GM19099 (cell line): ENCODE results near the gene FBXO31.

Experiments
- POLR2A ChIP-seq: IDR thresholded peaks from 3 replicates; pipeline ENCODE4 v1.6.1; 2011; ENCODE audit warnings: low read depth; ENCODE audit not compliant: insufficient read length; ENCODE audit errors: extremely low read depth

The FBXO31 gene

GRCh38 chr16:87395181-87395842 is 11.7 kb upstream of the FBXO31 start:
- TF ChIP-seq POLR2A, result no peak

DNA sequence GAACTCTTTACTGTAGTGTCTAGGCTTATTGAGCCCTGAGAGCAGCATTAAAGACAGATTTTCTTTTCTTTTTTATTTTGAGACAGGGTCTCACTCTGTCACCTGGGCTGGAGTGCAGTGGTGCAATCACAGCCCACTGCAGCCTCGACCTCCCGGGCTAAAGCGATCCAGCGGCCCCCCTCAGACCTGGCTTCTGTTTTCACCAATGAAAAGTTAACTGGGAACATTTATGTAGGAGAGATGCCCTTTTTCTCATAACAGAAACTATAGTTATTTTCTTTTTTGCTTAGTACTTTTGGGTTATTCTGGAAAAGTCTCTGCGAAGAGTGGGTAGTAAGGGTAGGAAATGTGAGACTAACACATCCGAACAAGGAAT is 10.1 kb upstream of the FBXO31 start:
- TF ChIP-seq POLR2A, result no peak

GRCh38 chr16:87392821-87393679 is 9.5 kb upstream of the FBXO31 start:
- no peak for TF ChIP-seq POLR2A

GRCh38 chr16:87391950-87392820 is 8.6 kb upstream of the FBXO31 start, which contains the start of gene MAP1LC3B:
Gene MAP1LC3B (plus strand): TSS chr16:87392336. CDS start chr16:87392428, 92 bp downstream.
- TF ChIP-seq POLR2A, result peak; percentile 91

DNA sequence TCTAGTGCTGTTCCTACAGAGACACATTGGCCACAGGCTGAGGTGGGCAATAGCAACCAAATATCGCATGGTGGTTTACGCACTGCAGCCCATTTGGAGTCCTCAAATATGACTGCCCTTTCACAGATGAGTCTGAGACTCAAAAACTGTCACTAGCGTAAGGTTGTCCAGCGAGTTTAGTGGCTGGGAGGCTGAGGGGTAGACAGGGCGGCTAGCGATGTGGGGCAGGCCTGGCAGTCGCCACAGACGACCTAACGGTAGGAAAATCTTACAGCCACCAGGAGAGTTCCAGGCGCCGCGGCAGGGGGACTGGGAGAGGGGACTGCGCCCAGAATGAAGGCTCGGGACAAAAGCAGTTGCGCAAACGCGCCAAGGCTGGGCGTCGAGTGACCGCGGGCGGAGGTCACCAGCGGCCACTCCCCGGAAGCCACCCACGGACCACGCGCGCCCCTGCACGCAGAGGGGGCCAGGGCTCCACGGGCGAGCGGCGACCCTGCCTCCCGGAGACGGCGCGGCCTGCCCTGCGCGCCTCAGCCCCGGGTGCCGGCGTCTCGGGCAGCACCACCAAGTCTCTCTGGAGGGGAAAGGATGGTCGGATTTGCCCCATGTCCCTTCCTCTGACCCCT is 7.9 kb upstream of the FBXO31 start:
- TF ChIP-seq POLR2A, result no peak

DNA sequence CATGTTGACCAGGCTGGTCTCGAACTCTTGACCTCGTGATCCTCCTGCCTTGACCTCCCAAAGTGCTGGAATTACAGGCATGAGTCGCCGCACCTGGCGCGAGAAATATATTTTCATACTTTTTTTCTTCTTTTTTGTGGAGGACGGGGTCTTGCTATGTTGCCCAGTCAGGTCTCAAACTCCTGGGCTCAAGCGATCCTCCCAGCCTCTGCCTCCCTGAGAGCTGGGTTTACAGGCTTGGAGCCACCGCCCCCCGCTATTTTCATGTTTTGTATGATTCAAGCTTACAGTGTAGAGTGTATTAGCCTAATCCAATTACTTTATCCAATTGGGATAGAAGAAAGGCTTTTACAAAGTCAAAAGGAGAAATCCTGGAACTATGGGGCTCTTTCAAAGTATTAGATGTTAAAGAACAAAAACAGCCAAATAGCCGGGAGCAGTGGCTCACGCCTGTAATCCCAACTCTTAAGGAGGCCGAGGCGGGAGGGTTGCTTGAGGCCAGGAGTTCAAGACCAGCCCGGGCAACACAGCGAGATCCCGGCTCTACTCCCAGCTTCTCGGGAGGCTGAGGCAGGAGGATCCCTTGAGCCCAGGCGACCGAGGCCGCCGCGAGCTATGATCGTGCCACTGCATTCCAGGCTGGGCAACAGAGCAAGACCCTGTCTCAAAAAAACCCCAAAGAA is 7.2 kb upstream of the FBXO31 start:
- no peak for TF ChIP-seq POLR2A

- no peak for TF ChIP-seq POLR2A
Observed at GRCh38 chr16:87389245-87389644, 5.7 kb upstream of the FBXO31 start.

- TF ChIP-seq POLR2A, result no peak
Observed at GRCh38 chr16:87388818-87389134, 5.2 kb upstream of the FBXO31 start.

DNA sequence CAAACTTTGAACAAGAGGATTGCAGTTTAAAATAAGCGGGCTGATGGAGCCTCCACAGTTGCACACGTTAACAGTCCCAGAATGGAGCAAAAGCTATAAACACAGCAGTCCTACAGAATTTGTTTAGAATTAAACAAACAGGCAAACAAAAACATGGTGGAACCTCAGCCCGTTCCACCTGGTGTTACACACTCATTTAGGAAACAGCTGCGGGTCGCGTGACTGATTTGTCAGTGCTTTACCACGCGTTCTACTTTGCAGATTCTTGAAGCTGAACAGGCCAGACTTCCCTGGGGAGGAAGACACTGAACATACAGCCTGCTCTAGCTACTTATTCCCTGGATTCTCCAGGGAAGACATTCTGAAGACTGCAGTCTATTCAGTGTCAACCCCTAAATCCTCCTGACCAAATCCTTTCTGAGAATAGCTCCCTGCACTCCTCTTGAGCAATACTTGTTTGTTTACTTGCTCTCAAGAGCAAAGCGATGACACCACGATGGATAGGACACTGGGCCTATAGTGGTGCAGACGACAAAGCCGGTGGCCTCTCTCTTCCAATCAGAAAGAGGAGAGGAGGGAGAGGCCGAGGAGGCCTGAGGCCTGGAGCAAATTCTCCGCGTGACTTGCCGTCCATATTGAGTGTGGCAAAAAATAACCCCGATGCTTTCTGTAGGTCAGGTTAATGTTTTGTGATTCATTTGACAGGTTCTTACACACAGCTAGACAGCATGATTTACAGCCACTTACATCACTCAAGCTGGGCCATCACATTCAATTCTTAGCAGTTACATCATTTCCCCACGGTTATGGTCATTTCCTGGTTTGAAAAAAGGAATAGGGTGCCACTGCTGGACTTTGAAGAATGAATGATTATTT is 4.6 kb upstream of the FBXO31 start:
- TF ChIP-seq POLR2A, result peak; percentile 58

DNA sequence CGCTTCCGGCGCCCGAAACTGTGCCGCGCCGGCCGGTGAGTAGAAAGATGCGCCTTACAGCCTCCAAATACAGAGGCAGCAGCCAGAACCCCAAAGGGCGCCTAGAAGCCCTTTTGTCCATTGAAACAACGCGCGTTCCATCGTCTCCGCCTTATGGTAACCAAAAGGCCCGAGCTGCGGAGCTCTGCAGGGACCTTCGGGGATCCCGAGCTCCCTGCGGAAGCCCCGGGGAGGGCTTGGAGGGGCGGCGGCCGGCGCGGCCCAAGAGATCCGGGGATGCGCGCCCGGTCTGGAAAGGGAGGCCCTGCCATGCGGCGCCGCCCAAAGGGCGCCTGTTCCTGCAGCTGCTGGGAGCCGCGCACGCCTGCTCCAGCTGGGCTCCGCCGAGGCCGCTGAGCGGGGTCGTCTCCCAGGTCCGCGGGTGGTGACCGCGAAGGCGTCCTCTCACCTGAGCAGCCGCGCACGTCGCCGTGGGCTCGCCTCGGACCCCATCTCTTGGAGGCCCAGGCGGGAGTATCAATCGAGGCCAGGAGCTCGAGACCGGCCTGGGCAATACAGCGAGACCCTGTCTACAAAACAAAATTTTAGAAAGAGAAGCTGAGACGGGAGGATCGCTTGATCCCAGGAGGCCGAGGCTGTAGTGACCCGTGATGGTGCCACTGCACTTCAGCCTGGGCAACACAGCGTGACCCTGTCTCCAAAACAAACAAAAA is 742 bp upstream of the FBXO31 start:
- no peak for TF ChIP-seq POLR2A

- no peak for TF ChIP-seq POLR2A
Observed at GRCh38 chr16:87382023-87382785, 1.4 kb downstream of the FBXO31 start.

DNA sequence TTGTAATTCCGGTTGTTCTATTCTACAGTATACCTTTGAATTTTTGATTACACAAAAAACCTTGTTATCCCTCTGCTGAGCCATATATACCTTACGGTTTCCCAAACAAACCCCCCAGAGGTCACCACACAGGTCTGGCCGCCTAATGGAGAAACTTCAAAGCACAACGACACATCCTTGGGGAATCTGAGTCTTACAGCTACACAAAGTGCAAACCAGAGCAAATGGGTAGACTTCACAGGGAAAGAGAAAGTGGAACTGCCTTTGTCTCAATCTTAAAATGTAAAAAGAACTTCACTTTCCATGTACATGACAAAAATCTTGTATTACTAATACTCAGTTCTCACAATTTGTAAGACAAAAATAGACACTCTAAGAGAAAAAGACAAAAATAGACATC is 2.7 kb downstream of the FBXO31 start:
- no peak for TF ChIP-seq POLR2A
